ENCODE results near the gene ZMYND10. TPM values are rescaled to one million over a fixed set of nuclear protein-coding genes. Genes with fewer than 3 reads are reported as not detected.

Gene ZMYND10
- total and polyA plus RNA-seq, 2 donors (not counting 3 experiments of a cell fraction or from before 2014, with no cell fraction given): 0.25 to 0.38 TPM

GRCh38 chr3:50389414-50389767, 43.9 kb upstream of the ZMYND10 start:
- Histone ChIP-seq H3K4me2 (ENCODE audit: insufficient read depth, low read length) (no peak overlapping the region), H3K27ac (ENCODE audit: insufficient read depth, low read depth, low read length) (no peak overlapping the region), H2AFZ (ENCODE audit: low read depth, low read length) (no peak overlapping the region), H3K9me3 (replicated peaks; ENCODE audit: control insufficient read depth, insufficient read depth, low read length) (no peaks in the 10 kb centered on the region), H4K20me1 (replicated peaks; ENCODE audit: control insufficient read depth, extremely low read depth, insufficient read depth, low read length) (no peaks in the 10 kb centered on the region), H3K79me2 (ENCODE audit: control insufficient read depth, insufficient read depth, low read length) (no peaks in the 10 kb centered on the region), H3K27me3 (ENCODE audit: control insufficient read depth in 2 of 2, insufficient read depth in 2 of 2, low read length in 2 of 2) (no peaks in the 10 kb centered on the region), H3K4me3 (replicated peaks in 1 of 3; ENCODE audit: insufficient read depth in 1 of 3, low read depth in 1 of 3, low read length in 3 of 3) (no peak overlapping the region), H3K9ac (replicated peaks; ENCODE audit: extremely low read depth, insufficient read depth, low read length) (no peak overlapping the region), H3K36me3 (ENCODE audit: control insufficient read depth in 2 of 2, extremely low read depth in 1 of 2, insufficient read depth in 2 of 2, low read length in 2 of 2) (no peaks in the 10 kb centered on the region), H3K9me1 (replicated peaks; ENCODE audit: control insufficient read depth, extremely low read depth, insufficient read depth, low read length) (no peaks in the 10 kb centered on the region), H3K4me1 (ENCODE audit: control insufficient read depth, extremely low read depth, insufficient read depth, low read length) (no peaks in the 10 kb centered on the region)
- CTCF ChIA-PET: no interaction called here
- POLR2A ChIA-PET: no interaction called here
- no TSS peak for BruUV-seq (replicated peaks)
- DNase-seq (ENCODE audit: low read depth, low spot score): no peak
- TF ChIP-seq EZH2 (IDR thresholded peaks at IDR 0.05; ENCODE audit: borderline replicate concordance, low read depth, low read length, severe bottlenecking): no peak
- no peak for FAIRE-seq
- dilution Hi-C loops (cut with MboI; ENCODE audit: extremely low pct_ligation_motif_present, low sequenced_read_pairs) (no loop called here), intact Hi-C loops (cut with micrococcal nuclease) (no loop called here)

GRCh38 chr3:50388720-50389413, 43.3 kb upstream of the ZMYND10 start:
- dilution Hi-C loops (cut with MboI; ENCODE audit: extremely low pct_ligation_motif_present, low sequenced_read_pairs): no loop called here
- CTCF ChIA-PET: no interaction called here
- POLR2A ChIA-PET: no interaction called here
- BruUV-seq (replicated peaks): no TSS peak
- H3K27me3 ChIP-seq (ENCODE audit: control insufficient read depth in 2 of 2, insufficient read depth in 2 of 2, low read length in 2 of 2): no peaks in the 10 kb centered on the region
- H3K9ac ChIP-seq (replicated peaks; ENCODE audit: extremely low read depth, insufficient read depth, low read length): no peak overlapping the region
- H3K4me1 ChIP-seq (ENCODE audit: control insufficient read depth, extremely low read depth, insufficient read depth, low read length): no peaks in the 10 kb centered on the region
- DNase-seq (ENCODE audit: low read depth, low spot score) (no peak), FAIRE-seq (no peak)
- H2AFZ ChIP-seq (ENCODE audit: low read depth, low read length): no peak overlapping the region
- H3K27ac ChIP-seq (ENCODE audit: insufficient read depth, low read depth, low read length): no peak overlapping the region
- no peaks in the 10 kb centered on the region for H3K9me3 ChIP-seq (replicated peaks; ENCODE audit: control insufficient read depth, insufficient read depth, low read length)
- no peak overlapping the region for H3K4me2 ChIP-seq (ENCODE audit: insufficient read depth, low read length)
- intact Hi-C loops (cut with micrococcal nuclease): loop anchor here (1.0 kb wide), 1 partner anchor 42 kb away; no protein-coding TSS in a partner anchor
- no peaks in the 10 kb centered on the region for H3K9me1 ChIP-seq (replicated peaks; ENCODE audit: control insufficient read depth, extremely low read depth, insufficient read depth, low read length)
- no peaks in the 10 kb centered on the region for H3K36me3 ChIP-seq (ENCODE audit: control insufficient read depth in 2 of 2, extremely low read depth in 1 of 2, insufficient read depth in 2 of 2, low read length in 2 of 2)
- no peaks in the 10 kb centered on the region for H3K79me2 ChIP-seq (ENCODE audit: control insufficient read depth, insufficient read depth, low read length)
- TF ChIP-seq CTCF (IDR thresholded peaks at IDR 0.05; ENCODE audit: extremely low read depth in 1 of 2, insufficient read depth in 1 of 2, low read depth in 1 of 2, low read length in 2 of 2): peak in 1 of 2 donors; percentile 1
- no peak for TF ChIP-seq POLR2A (IDR thresholded peaks at IDR 0.05; ENCODE audit: low read depth, low read length)
- H3K4me3 ChIP-seq (replicated peaks in 1 of 3; ENCODE audit: insufficient read depth in 1 of 3, low read depth in 1 of 3, low read length in 3 of 3): no peak overlapping the region
- no peaks in the 10 kb centered on the region for H4K20me1 ChIP-seq (replicated peaks; ENCODE audit: control insufficient read depth, extremely low read depth, insufficient read depth, low read length)

Measured in endothelial cell of umbilical vein (primary cell).